ENCODE measurements around the gene AFF3. TPM values are rescaled to one million over a fixed set of nuclear protein-coding genes. Genes with fewer than 3 reads are reported as not detected.

The AFF3 gene
- total RNA-seq, 3 donors from 2014 or later (not counting 1 experiment from before 2014, with no cell fraction given): 4.6 to 9.6 (median 5.6) TPM

DNA sequence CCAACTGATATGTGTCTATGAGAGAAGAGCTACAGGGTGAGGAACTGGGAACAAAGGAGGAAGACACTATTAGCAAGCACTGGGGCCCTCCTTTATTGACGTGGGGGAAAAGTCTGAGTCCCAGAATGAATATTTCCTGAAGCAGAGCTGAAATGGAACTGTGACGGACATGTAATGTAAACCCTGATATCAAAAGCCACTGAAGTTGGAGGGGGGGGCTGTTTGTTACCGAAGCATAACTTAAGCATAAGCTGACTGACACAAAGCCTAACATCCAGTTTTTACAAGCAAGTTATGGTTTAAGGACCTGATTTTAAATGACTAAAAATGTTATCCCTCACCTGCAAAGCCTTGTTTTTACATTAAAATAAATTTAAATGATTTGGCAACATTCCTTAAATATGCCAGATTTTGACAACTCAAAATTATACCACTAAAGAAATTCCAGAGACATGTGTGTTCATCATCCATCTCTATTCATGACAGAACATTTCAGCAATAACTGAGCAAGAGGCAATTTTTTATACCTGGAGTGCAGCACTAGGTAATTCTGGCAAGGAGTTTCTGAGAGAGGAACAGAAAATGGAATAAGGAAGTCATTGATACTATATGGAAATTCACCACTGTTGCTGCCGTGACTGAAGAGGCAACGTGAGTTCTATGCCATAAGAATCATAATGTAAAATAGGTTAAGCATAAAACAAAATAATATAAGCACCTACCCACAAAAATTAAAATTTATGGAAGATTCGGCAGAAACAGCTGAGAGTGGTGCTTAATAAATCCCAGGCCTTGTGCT is 186.0 kb downstream of the AFF3 start:
- H3K4me1 ChIP-seq (ENCODE audit: control insufficient read depth, insufficient read depth, low read length): no peaks in the 10 kb centered on the region
- no peak for ATAC-seq

GRCh38 chr2:99953750-99954149 is 188.6 kb downstream of the AFF3 start:
- no peak overlapping the region for H3K27ac ChIP-seq (ENCODE audit: low read length)
- H3K27me3 ChIP-seq (ENCODE audit: control insufficient read depth, insufficient read depth, low read length): no peaks in the 10 kb centered on the region
- no peaks in the 10 kb centered on the region for H3K4me1 Mint-ChIP-seq
- H3K4me1 ChIP-seq (ENCODE audit: control insufficient read depth, insufficient read depth, low read length): no peaks in the 10 kb centered on the region
- H3K9me3 Mint-ChIP-seq: no peaks in the 10 kb centered on the region
- no peak for TF ChIP-seq CTCF (IDR thresholded peaks at IDR 0.05)
- no peaks in the 10 kb centered on the region for H3K27me3 Mint-ChIP-seq (ENCODE audit: low read depth in 2 of 2)
- no peaks in the 10 kb centered on the region for H3K36me3 ChIP-seq (ENCODE audit: control insufficient read depth, insufficient read depth, low read length)
- DNase-seq: no peak
- ATAC-seq: no peak
- H3K27ac Mint-ChIP-seq: no peak overlapping the region
- no peaks in the 10 kb centered on the region for H3K9me3 ChIP-seq (ENCODE audit: control insufficient read depth, insufficient read depth, low read length)
- WGBS (ENCODE audit: insufficient coverage): 97% methylated on average over 2 of the region's 2 CpGs
- H3K4me3 ChIP-seq (ENCODE audit: low read length): no peak overlapping the region
- intact Hi-C loops (cut with micrococcal nuclease): no loop called here
- no peaks in the 10 kb centered on the region for H3K36me3 Mint-ChIP-seq
- H3K4me3 Mint-ChIP-seq: no peak overlapping the region

More for the DNA sequence above, 186.0 kb downstream of the AFF3 start:
- Mint-ChIP-seq H3K27me3 (ENCODE audit: low read depth in 2 of 2) (no peaks in the 10 kb centered on the region), H3K4me1 (no peaks in the 10 kb centered on the region), H3K4me3 (no peak overlapping the region), H3K36me3 (no peaks in the 10 kb centered on the region), H3K9me3 (no peaks in the 10 kb centered on the region), H3K27ac (no peak overlapping the region)
- Histone ChIP-seq H3K27ac (ENCODE audit: low read length) (no peak overlapping the region), H3K9me3 (ENCODE audit: control insufficient read depth, insufficient read depth, low read length) (no peaks in the 10 kb centered on the region), H3K27me3 (ENCODE audit: control insufficient read depth, insufficient read depth, low read length) (no peaks in the 10 kb centered on the region), H3K36me3 (ENCODE audit: control insufficient read depth, insufficient read depth, low read length) (no peaks in the 10 kb centered on the region), H3K4me3 (ENCODE audit: low read length) (no peak overlapping the region)
- WGBS (ENCODE audit: insufficient coverage): 95% methylated on average over 4 of the region's 6 CpGs
- DNase-seq: no peak
- no peak for TF ChIP-seq CTCF (IDR thresholded peaks at IDR 0.05)
- intact Hi-C loops (cut with micrococcal nuclease): no loop called here

GRCh38 chr2:99949963-99950362 is 192.4 kb downstream of the AFF3 start:
- Histone ChIP-seq H3K27me3 (ENCODE audit: control insufficient read depth, insufficient read depth, low read length) (no peaks in the 10 kb centered on the region), H3K36me3 (ENCODE audit: control insufficient read depth, insufficient read depth, low read length) (no peaks in the 10 kb centered on the region), H3K4me1 (ENCODE audit: control insufficient read depth, insufficient read depth, low read length) (no peaks in the 10 kb centered on the region), H3K9me3 (ENCODE audit: control insufficient read depth, insufficient read depth, low read length) (no peaks in the 10 kb centered on the region), H3K27ac (ENCODE audit: low read length) (no peak overlapping the region), H3K4me3 (ENCODE audit: low read length) (no peak overlapping the region)
- Mint-ChIP-seq H3K4me3 (no peak overlapping the region), H3K27me3 (ENCODE audit: low read depth in 2 of 2) (no peaks in the 10 kb centered on the region), H3K9me3 (no peaks in the 10 kb centered on the region), H3K4me1 (no peaks in the 10 kb centered on the region), H3K36me3 (no peaks in the 10 kb centered on the region), H3K27ac (no peak overlapping the region)
- intact Hi-C loops (cut with micrococcal nuclease): no loop called here
- TF ChIP-seq CTCF (IDR thresholded peaks at IDR 0.05): no peak
- DNase-seq (no peak), ATAC-seq (no peak)
- WGBS (ENCODE audit: insufficient coverage): no CpG with 5 or more reads among the region's 1 CpG

DNA sequence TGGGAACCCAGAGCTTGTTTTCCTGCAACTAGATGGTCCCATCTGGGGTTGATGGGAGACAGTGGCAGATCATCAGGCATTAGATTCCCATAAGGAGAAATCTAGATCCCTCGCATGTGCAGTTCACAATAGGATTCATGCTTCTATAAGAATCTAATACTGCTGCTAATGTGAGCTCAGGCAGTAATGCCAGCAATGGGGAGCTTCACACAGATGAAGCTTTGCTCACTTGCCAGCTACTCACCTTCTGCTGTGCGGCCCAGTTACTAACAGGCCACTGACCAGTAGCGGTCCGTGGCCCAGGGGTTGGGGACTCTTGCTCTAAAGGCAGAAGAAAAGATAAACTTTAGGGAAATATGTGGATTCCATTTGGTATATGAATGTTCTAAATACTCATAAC is 192.9 kb downstream of the AFF3 start:
- Histone ChIP-seq H3K27me3 (ENCODE audit: control insufficient read depth, insufficient read depth, low read length) (no peaks in the 10 kb centered on the region), H3K4me1 (ENCODE audit: control insufficient read depth, insufficient read depth, low read length) (no peaks in the 10 kb centered on the region), H3K36me3 (ENCODE audit: control insufficient read depth, insufficient read depth, low read length) (no peaks in the 10 kb centered on the region), H3K4me3 (ENCODE audit: low read length) (no peak overlapping the region), H3K27ac (ENCODE audit: low read length) (no peak overlapping the region), H3K9me3 (ENCODE audit: control insufficient read depth, insufficient read depth, low read length) (no peaks in the 10 kb centered on the region)
- intact Hi-C loops (cut with micrococcal nuclease): no loop called here
- no peak for TF ChIP-seq CTCF (IDR thresholded peaks at IDR 0.05)
- WGBS (ENCODE audit: insufficient coverage): 98% methylated on average over 4 of the region's 4 CpGs
- ATAC-seq: no peak
- no peak overlapping the region for H3K27ac Mint-ChIP-seq
- DNase-seq: no peak
- H3K9me3 Mint-ChIP-seq: no peaks in the 10 kb centered on the region
- H3K4me1 Mint-ChIP-seq: no peaks in the 10 kb centered on the region
- no peaks in the 10 kb centered on the region for H3K36me3 Mint-ChIP-seq
- no peak overlapping the region for H3K4me3 Mint-ChIP-seq
- H3K27me3 Mint-ChIP-seq (ENCODE audit: low read depth in 2 of 2): no peaks in the 10 kb centered on the region

Measured in natural killer cell (primary cell).